Skin of body (tissue), 2 donors: ENCODE results near the gene CSNK2B. TPM values are rescaled to one million over a fixed set of nuclear protein-coding genes. Genes with fewer than 3 reads are reported as not detected.

Source experiments
- DNase-seq: peaks from one replicate; lab custom pipeline; 2025; lab: John Stamatoyannopoulos, UW
- total RNA-seq: library from RNA; depleted of rRNA; stranded (reverse); fragments of >200 nt; gene quantifications from one replicate; pipeline ENCODE4 v1.2.3, GENCODE V29; 2014

Gene CSNK2B
- total RNA-seq, 1 donor from 2014 or later: 75.8 TPM

- peak; percentile 75 for DNase-seq
Observed at GRCh38 chr6:31660381-31661261, 5.3 kb upstream of the CSNK2B start, which contains the start of gene C6orf47. TSS of gene C6orf47 (minus strand) at chr6:31660778. CDS start at chr6:31659947, 831 bp downstream.

- no peak for DNase-seq
Observed at GRCh38 chr6:31661262-31662123, 4.4 kb upstream of the CSNK2B start.

- no peak for DNase-seq
Observed at GRCh38 chr6:31662124-31662723, 3.7 kb upstream of the CSNK2B start.

GRCh38 chr6:31663126-31663960 is 2.5 kb upstream of the CSNK2B start:
- no peak for DNase-seq

GRCh38 chr6:31663961-31664789 is 1.7 kb upstream of the CSNK2B start:
- DNase-seq: peak; percentile 41

GRCh38 chr6:31664790-31665500 is 935 bp upstream of the CSNK2B start, which contains the start of gene GPANK1:
TSS of gene GPANK1 (minus strand) at chr6:31664997. CDS start at chr6:31664478, 519 bp downstream.
- DNase-seq: peak; percentile 98

- no peak for DNase-seq
Observed at GRCh38 chr6:31666337-31666965, 571 bp downstream of the CSNK2B start.

- no peak for DNase-seq
Observed at GRCh38 chr6:31669676-31670075, 3.8 kb downstream of the CSNK2B start, which contains the start of gene LY6G5B. TSS of gene LY6G5B (plus strand) at chr6:31669976. CDS start at chr6:31670951, 975 bp downstream.

GRCh38 chr6:31676322-31676903 is 10.5 kb downstream of the CSNK2B start:
- DNase-seq: no peak

- no peak for DNase-seq
Observed at GRCh38 chr6:31676904-31677303, 11.0 kb downstream of the CSNK2B start.

- DNase-seq: no peak
Observed at GRCh38 chr6:31677955-31678354, 12.1 kb downstream of the CSNK2B start.

GRCh38 chr6:31680226-31681134 is 14.6 kb downstream of the CSNK2B start, which contains the start of gene LY6G5C:
TSS of gene LY6G5C (minus strand) at chr6:31681067. CDS start at chr6:31680373, 694 bp downstream.
- DNase-seq: peak; percentile 82

- DNase-seq: no peak
Observed at GRCh38 chr6:31681135-31681671, 15.3 kb downstream of the CSNK2B start.

- DNase-seq: no peak
Observed at GRCh38 chr6:31683591-31683990, 17.7 kb downstream of the CSNK2B start.

- DNase-seq: no peak
Observed at GRCh38 chr6:31686483-31686882, 20.6 kb downstream of the CSNK2B start.

GRCh38 chr6:31687321-31687720 is 21.4 kb downstream of the CSNK2B start:
- DNase-seq: no peak
